Pancreas (tissue), 10 donors: Measurements from ENCODE around the gene PARD6A. TPM values are rescaled to one million over a fixed set of nuclear protein-coding genes. Genes with fewer than 3 reads are reported as not detected.

Experiments used
- ATAC-seq, 4 donors: fragments of 200-7000 bp; cut with Tn5 transposase; one replicate each; pipeline versions ENCODE4 v1.8.0 to v1.9.1; 2020; ENCODE audit warnings: mild to moderate bottlenecking in 4 of 4, moderate library complexity in 4 of 4
- DNase-seq, 6 donors: peaks; one replicate each; pipeline ENCODE4 v3.0.0-alpha.2; 2020
- FAIRE-seq: peaks from 2 replicates; lab custom pipeline; 2012; peaks lifted over from hg19 to GRCh38; lab: Jason Lieb, UNC
- H3K27ac ChIP-seq, 4 donors: fragments of 200-600 bp; sonication (generic); 1 replicate in 3 of 4; 2 replicates in 1 of 4; pipeline versions ENCODE4 v1.5.0 to v1.8.0; 2020
- H3K27me3 ChIP-seq, 4 donors: fragments of 200-600 bp; one replicate each; pipeline ENCODE4 v1.8.0; 2021
- H3K36me3 ChIP-seq, 3 donors: fragments of 200-600 bp; sonication (generic) in 1 of 3; one replicate each; pipeline versions ENCODE4 v1.5.0 to v1.8.0; 2020 to 2021
- H3K4me1 ChIP-seq, 3 donors: fragments of 200-600 bp; one replicate each; pipeline ENCODE4 v1.8.0; 2021
- H3K4me3 ChIP-seq, 4 donors: fragments of 200-600 bp; sonication (generic) in 2 of 4; one replicate each; pipeline versions ENCODE4 v1.5.0 to v1.8.0; 2020 to 2021
- H3K9me3 ChIP-seq, 4 donors: fragments of 200-600 bp; one replicate each; pipeline ENCODE4 v1.8.0; 2021
- WGBS, 2 donors: extraction: QIAGEN DNeasy Blood & Tissue Kit; methylation state at CpG; one replicate each; pipeline ENCODE4 v1.1.7; 2013; 5-methylcytosine and 5-hydroxymethylcytosine counted together
- intact Hi-C, 3 donors: fragments of 100-400 bp; cut with DNase I; formaldehyde crosslinking; loops; one replicate each; pipeline versions ENCODE4 v1.11.1 to v1.14.2; 2022
- polyA plus RNA-seq, 2 donors: library from polyadenylated mRNA; stranded (reverse); fragments of 200-250 nt; gene quantifications; one replicate each; pipeline ENCODE4 v1.2.3, GENCODE V29; 2013
- total RNA-seq, 6 donors: library from RNA; stranded (reverse); fragmentation: NEBNext Ultra II Directional in 4 of 6; extraction: Animal tissue kit (Norgen Biotek cat#: 25700) in 4 of 6; gene quantifications; one replicate each; pipeline versions ENCODE4 v1.2.1 to v1.2.4, GENCODE V29; 2021 to 2023
- TF ChIP-seq, protein P1 (sequence below), 4 donors: fragments of 200-600 bp; sonication (generic) in 3 of 4; IDR thresholded peaks; one replicate each; pipeline versions ENCODE4 v1.5.0 to v1.8.0; 2021; ENCODE audit warnings: antibody characterized with exemption in 4 of 4
- donor health status: healthy with polysubstance abuse.
- donor health status: DM: no; HTN: no; CAD: no; lungs with moderate emphysema.
- donor health status: DM: no; HTN: no; CAD: no.
- donor health status: control.
- donor health status: control.
- donor health status: Bipolar disorder and iron deficiency.
- donor health status: DM: yes; HTN: yes; CAD: no.
- donor health status: DM: no; HTN: no; CAD: no.
- donor health status: DM: no; HTN: no; CAD: no.
- donor health status: DM: yes; HTN: yes; CAD: no.

The PARD6A gene
- total and polyA plus RNA-seq, 8 donors, result 8.6 to 18.2 (median 14.9) TPM

DNA sequence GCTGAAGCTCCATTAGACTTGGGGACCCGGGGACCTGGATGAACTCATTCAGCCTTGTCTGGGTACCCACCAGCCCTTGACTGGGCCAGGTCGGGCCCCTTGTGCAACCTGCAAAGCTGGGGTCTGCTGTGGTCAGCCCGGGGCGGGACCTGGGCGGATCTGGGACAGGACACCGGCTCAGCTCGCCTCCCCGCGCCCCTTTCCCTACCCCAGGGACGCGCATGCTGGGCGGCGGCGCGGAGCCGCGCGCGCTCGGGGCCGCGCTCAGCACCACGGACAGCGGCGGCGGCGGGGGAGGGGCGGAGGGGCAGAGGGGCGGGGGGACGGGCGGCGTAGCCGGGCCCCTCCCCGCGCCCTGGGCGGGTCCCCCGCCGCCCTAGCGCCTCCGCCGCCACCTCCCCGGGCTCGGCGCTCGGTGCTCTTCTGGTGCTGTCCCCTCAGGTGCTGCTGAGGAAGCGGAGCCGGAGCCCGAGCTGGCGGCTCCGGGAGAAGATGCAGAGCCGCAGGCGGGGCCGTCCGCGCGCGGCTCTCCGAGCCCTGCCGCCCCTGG, 8.1 kb upstream of the PARD6A start:
- TF ChIP-seq, protein P1, sequence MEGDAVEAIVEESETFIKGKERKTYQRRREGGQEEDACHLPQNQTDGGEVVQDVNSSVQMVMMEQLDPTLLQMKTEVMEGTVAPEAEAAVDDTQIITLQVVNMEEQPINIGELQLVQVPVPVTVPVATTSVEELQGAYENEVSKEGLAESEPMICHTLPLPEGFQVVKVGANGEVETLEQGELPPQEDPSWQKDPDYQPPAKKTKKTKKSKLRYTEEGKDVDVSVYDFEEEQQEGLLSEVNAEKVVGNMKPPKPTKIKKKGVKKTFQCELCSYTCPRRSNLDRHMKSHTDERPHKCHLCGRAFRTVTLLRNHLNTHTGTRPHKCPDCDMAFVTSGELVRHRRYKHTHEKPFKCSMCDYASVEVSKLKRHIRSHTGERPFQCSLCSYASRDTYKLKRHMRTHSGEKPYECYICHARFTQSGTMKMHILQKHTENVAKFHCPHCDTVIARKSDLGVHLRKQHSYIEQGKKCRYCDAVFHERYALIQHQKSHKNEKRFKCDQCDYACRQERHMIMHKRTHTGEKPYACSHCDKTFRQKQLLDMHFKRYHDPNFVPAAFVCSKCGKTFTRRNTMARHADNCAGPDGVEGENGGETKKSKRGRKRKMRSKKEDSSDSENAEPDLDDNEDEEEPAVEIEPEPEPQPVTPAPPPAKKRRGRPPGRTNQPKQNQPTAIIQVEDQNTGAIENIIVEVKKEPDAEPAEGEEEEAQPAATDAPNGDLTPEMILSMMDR (IDR thresholded peaks at IDR 0.05), result no peak
- FAIRE-seq (no peak), DNase-seq (peak in 4 of 6 donors; percentile 41 to 81 (median 62)), ATAC-seq (peak; percentile 57 to 88 (median 70))
- WGBS, 2 donors, result 3 to 8% methylated on average over 28 to 59 of the region's 59 CpGs
- intact Hi-C loops, result no loop called here
- Histone ChIP-seq H3K4me3 (peak overlapping the region; percentile 21 to 47 (median 32)), H3K27ac (no peak overlapping the region), H3K27me3 (peaks cover 0 to 7% (median 0%) of the 10 kb centered on the region in 4 donors), H3K36me3 (no peaks in the 10 kb centered on the region), H3K9me3 (no peaks in the 10 kb centered on the region), H3K4me1 (peaks cover 0 to 8% (median 6%) of the 10 kb centered on the region in 3 donors)

DNA sequence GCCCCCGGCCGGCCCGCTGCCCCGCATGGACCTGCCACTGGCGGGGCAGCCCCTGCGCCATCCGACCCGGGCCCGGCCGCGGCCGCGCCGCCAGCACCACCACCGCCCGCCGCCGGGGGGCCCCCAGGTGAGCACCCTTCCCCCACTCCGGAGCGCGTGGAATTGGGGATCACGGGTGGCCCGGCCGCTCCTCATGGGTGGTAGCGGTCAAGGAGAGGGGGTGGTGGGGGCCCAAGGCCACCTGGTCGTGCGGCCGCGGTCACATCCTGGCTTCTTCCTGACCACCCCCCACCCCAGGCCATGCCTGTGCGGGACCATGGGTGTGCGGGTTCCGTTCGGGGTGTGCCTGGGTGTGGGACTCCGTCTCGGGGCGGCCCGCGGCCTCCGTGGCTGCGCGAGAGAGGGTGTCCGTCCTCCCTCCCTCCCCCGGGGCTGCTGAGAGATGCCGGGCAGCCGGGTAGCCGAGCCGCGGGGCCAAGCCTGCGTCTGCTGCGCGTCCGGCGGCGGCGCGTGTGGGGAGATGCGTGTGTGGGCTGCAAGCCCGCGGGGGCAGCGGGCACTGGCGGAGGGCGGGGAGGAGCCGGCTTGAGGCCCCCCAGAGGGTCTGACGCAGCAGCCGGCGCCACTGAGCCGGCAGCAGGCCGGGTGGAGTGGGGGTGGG, 7.5 kb upstream of the PARD6A start:
- Histone ChIP-seq H3K9me3 (no peaks in the 10 kb centered on the region), H3K36me3 (no peaks in the 10 kb centered on the region), H3K4me3 (peak overlapping the region; percentile 21 to 47 (median 32)), H3K27me3 (peaks cover 0 to 4% (median 0%) of the 10 kb centered on the region in 4 donors), H3K27ac (no peak overlapping the region), H3K4me1 (peaks cover 0 to 8% (median 6%) of the 10 kb centered on the region in 3 donors)
- no peak for FAIRE-seq
- TF ChIP-seq, protein P1 (IDR thresholded peaks at IDR 0.05), result no peak
- intact Hi-C loops, result no loop called here
- DNase-seq, result peak in 4 of 6 donors; percentile 24 to 84 (median 59)
- peak; percentile 28 to 61 (median 34) for ATAC-seq
- WGBS, 2 donors, result 1 to 5% methylated on average over 44 to 68 of the region's 68 CpGs

GRCh38 chr16:67653789-67654402, 6.9 kb upstream of the PARD6A start:
- WGBS, 2 donors, result 23 to 26% methylated on average over 15 to 24 of the region's 25 CpGs
- DNase-seq (peak in 1 of 6 donors; percentile 15), FAIRE-seq (no peak), ATAC-seq (peak in 1 of 4 donors; percentile 4)
- H3K27me3 ChIP-seq, result no peaks in the 10 kb centered on the region
- peaks cover 0 to 8% (median 6%) of the 10 kb centered on the region in 3 donors for H3K4me1 ChIP-seq
- TF ChIP-seq, protein P1 (IDR thresholded peaks at IDR 0.05), result no peak
- peak overlapping the region in 2 of 4 donors; percentile 42 to 47 for H3K4me3 ChIP-seq
- intact Hi-C loops, result no loop called here
- H3K9me3 ChIP-seq, result no peaks in the 10 kb centered on the region
- no peaks in the 10 kb centered on the region for H3K36me3 ChIP-seq
- H3K27ac ChIP-seq, result no peak overlapping the region

- DNase-seq (peak in 2 of 6 donors; percentile 13 to 72), ATAC-seq (no peak), FAIRE-seq (no peak)
- WGBS, 2 donors, result 47 to 52% methylated on average over 30 of the region's 30 CpGs
- Histone ChIP-seq H3K4me1 (peaks cover 6 to 8% (median 6%) of the 10 kb centered on the region in 3 donors), H3K4me3 (no peak overlapping the region), H3K36me3 (no peaks in the 10 kb centered on the region), H3K9me3 (no peaks in the 10 kb centered on the region), H3K27ac (no peak overlapping the region), H3K27me3 (no peaks in the 10 kb centered on the region)
- intact Hi-C loops, result no loop called here
- TF ChIP-seq, protein P1 (IDR thresholded peaks at IDR 0.05), result no peak
Measured at GRCh38 chr16:67654403-67654911, 6.3 kb upstream of the PARD6A start.
